IPS-20b (cell line): ENCODE data around the gene PRKCG.
"Not testable (repeated sequence)": the region's sequence is repeated elsewhere in the genome, so short reads cannot be mapped to it uniquely, and the experiment has no call there.

ENCODE experiments used
- H3K27ac ChIP-seq: one replicate; pipeline ENCODE4 v1.5.1; 2013; ENCODE audit warnings: low read length
- H3K27me3 ChIP-seq: 2 replicates; pipeline ENCODE4 v1.6.1; 2013; ENCODE audit warnings: mild to moderate bottlenecking, low read length, inconsistent platforms; ENCODE audit not compliant: insufficient read depth
- H3K36me3 ChIP-seq: 2 replicates; pipeline ENCODE4 v1.6.1; 2013; ENCODE audit warnings: low read depth, mild to moderate bottlenecking, inconsistent platforms, low read length, moderate library complexity; ENCODE audit not compliant: insufficient read depth
- H3K4me1 ChIP-seq: 2 replicates; pipeline ENCODE4 v1.6.1; 2013; ENCODE audit warnings: mild to moderate bottlenecking, control low read depth, inconsistent platforms, low read length, moderate library complexity; ENCODE audit not compliant: insufficient read depth
- H3K4me3 ChIP-seq: 2 replicates; pipeline ENCODE4 v1.5.1; 2013; ENCODE audit warnings: mild to moderate bottlenecking, low read length, inconsistent platforms
- H3K9ac ChIP-seq: 2 replicates; pipeline ENCODE4 v1.6.1; 2013; ENCODE audit warnings: low read depth, mild to moderate bottlenecking, inconsistent platforms, low read length, moderate library complexity
- H3K9me3 ChIP-seq: 2 replicates; pipeline ENCODE4 v1.6.1; 2013; ENCODE audit warnings: mild to moderate bottlenecking, low read depth, low read length, inconsistent platforms; ENCODE audit not compliant: insufficient read depth

PRKCG gene

GRCh38 chr19:53865918-53866864, 15.8 kb upstream of the PRKCG start:
- Histone ChIP-seq H3K4me3 (peak overlapping the region; percentile 72), H3K4me1 (peaks cover 3% of the 10 kb centered on the region; the same call in 1 of the 2 replicates), H3K36me3 (peaks cover 3% of the 10 kb centered on the region), H3K9ac (peak overlapping the region; percentile 84; the same call in 1 of the 2 replicates), H3K27ac (peak overlapping the region; percentile 66), H3K9me3 (no peaks in the 10 kb centered on the region), H3K27me3 (no peaks in the 10 kb centered on the region)

- H3K27me3 ChIP-seq = no peaks in the 10 kb centered on the region
- H3K36me3 ChIP-seq = peaks cover 8% of the 10 kb centered on the region
- H3K27ac ChIP-seq = peak overlapping the region; percentile 66
- H3K4me3 ChIP-seq = peak overlapping the region; percentile 72
- H3K4me1 ChIP-seq = peaks cover 3% of the 10 kb centered on the region; the same call in 1 of the 2 replicates
- H3K9ac ChIP-seq = peak overlapping the region; percentile 84
- no peaks in the 10 kb centered on the region for H3K9me3 ChIP-seq
Observed at GRCh38 chr19:53866865-53867224, 15.2 kb upstream of the PRKCG start.

- Histone ChIP-seq H3K9me3 (no peaks in the 10 kb centered on the region), H3K4me3 (peak within 1 kb of the TSS; percentile 96), H3K4me1 (peaks cover 3% of the 10 kb centered on the region; the same call in 1 of the 2 replicates), H3K36me3 (peaks cover 8% of the 10 kb centered on the region), H3K9ac (peak within 1 kb of the TSS; percentile 95), H3K27ac (peak within 1 kb of the TSS; percentile 78), H3K27me3 (no peaks in the 10 kb centered on the region)
Observed at GRCh38 chr19:53867225-53868090, 14.5 kb upstream of the PRKCG start, which contains the start of gene MYADM. Gene MYADM (plus strand): TSS chr19:53867883. CDS start chr19:53873530, 5,647 bp downstream.

- Histone ChIP-seq H3K27ac (peak overlapping the region; percentile 78), H3K27me3 (no peaks in the 10 kb centered on the region)
Observed at GRCh38 chr19:53868091-53868891, 13.7 kb upstream of the PRKCG start.

GRCh38 chr19:53868892-53869804, 12.8 kb upstream of the PRKCG start:
- Histone ChIP-seq H3K4me1 (peaks cover 3% of the 10 kb centered on the region; the same call in 1 of the 2 replicates), H3K27me3 (no peaks in the 10 kb centered on the region), H3K36me3 (peaks cover 22% of the 10 kb centered on the region), H3K27ac (peak overlapping the region; percentile 78), H3K4me3 (peak overlapping the region; percentile 96), H3K9me3 (no peaks in the 10 kb centered on the region), H3K9ac (peak overlapping the region; percentile 95)

More at GRCh38 chr19:53868091-53868891, 13.7 kb upstream of the PRKCG start:
- Histone ChIP-seq H3K4me1 (peaks cover 3% of the 10 kb centered on the region; the same call in 1 of the 2 replicates), H3K9me3 (no peaks in the 10 kb centered on the region), H3K4me3 (peak overlapping the region; percentile 96), H3K9ac (peak overlapping the region; percentile 95), H3K36me3 (peaks cover 14% of the 10 kb centered on the region)

GRCh38 chr19:53869805-53870484, 12.1 kb upstream of the PRKCG start:
- peaks cover 30% of the 10 kb centered on the region for H3K36me3 ChIP-seq
- peak overlapping the region; percentile 96 for H3K4me3 ChIP-seq
- not testable (repeated sequence) for H3K9me3 ChIP-seq, H3K4me1 ChIP-seq, H3K27me3 ChIP-seq
- H3K9ac ChIP-seq = peak overlapping the region; percentile 95
- peak overlapping the region; percentile 78 for H3K27ac ChIP-seq

GRCh38 chr19:53870485-53870844, 11.5 kb upstream of the PRKCG start:
- H3K27me3 ChIP-seq = no peaks in the 10 kb centered on the region
- no peaks in the 10 kb centered on the region for H3K9me3 ChIP-seq
- H3K9ac ChIP-seq = peak overlapping the region; percentile 9; the same call in 1 of the 2 replicates
- H3K36me3 ChIP-seq = peaks cover 34% of the 10 kb centered on the region
- no peak overlapping the region for H3K27ac ChIP-seq
- H3K4me1 ChIP-seq = peaks cover 3% of the 10 kb centered on the region; the same call in 1 of the 2 replicates
- peak overlapping the region; percentile 44; the same call in 1 of the 2 replicates for H3K4me3 ChIP-seq

- Histone ChIP-seq H3K27ac (no peak overlapping the region), H3K36me3 (peaks cover 42% of the 10 kb centered on the region), H3K4me3 (no peak overlapping the region), H3K9ac (no peak overlapping the region), H3K4me1 (peaks cover 2% of the 10 kb centered on the region; the same call in 1 of the 2 replicates), H3K27me3 (no peaks in the 10 kb centered on the region), H3K9me3 (no peaks in the 10 kb centered on the region)
Observed at GRCh38 chr19:53871454-53871853, 10.5 kb upstream of the PRKCG start.

GRCh38 chr19:53872762-53873161, 9.2 kb upstream of the PRKCG start:
- Histone ChIP-seq H3K4me1 (no peaks in the 10 kb centered on the region), H3K36me3 (peaks cover 44% of the 10 kb centered on the region), H3K9me3 (no peaks in the 10 kb centered on the region), H3K9ac (no peak overlapping the region), H3K27ac (no peak overlapping the region), H3K4me3 (no peak overlapping the region), H3K27me3 (no peaks in the 10 kb centered on the region)
